HepG2 (cell line): ENCODE measurements around the gene HENMT1. TPM values are rescaled to one million over a fixed set of nuclear protein-coding genes. Genes with fewer than 3 reads are reported as not detected.

ENCODE experiments used
- ATAC-seq: fragments of 200-7000 bp; cut with Tn5 transposase; 3 replicates; pipeline ENCODE4 v1.9.1; 2020; ENCODE audit warnings: mild to moderate bottlenecking, moderate library complexity
- BruUV-seq: library from RNA; stranded (reverse); fragments of 400-500 nt; replicated peaks from 2 replicates; lab custom pipeline; 2021; lab: Mats Ljungman, UMichigan
- CTCF ChIA-PET: fragments of 300-600 bp; formaldehyde crosslinking; extraction: SDS; loops from one replicate; lab custom pipeline; 2021; ENCODE audit warnings: low total read pairs, inconsistent platforms, low intra/inter-chr PET ratio; lab: Yijun Ruan, JAX
- POLR2A ChIA-PET: fragments of 350-600 bp; sonication (Branson Sonifier 250); formaldehyde crosslinking; loops from one replicate; lab custom pipeline; 2020; ENCODE audit warnings: antibody characterized with exemption, inconsistent platforms; lab: Yijun Ruan, JAX
- DNase-seq: peaks from one replicate; pipeline ENCODE4 v3.0.0-alpha.2; 2015; ENCODE audit warnings: low spot score
- FAIRE-seq: peaks from 3 replicates; lab custom pipeline; 2011; peaks lifted over from hg19 to GRCh38; lab: Jason Lieb, UNC
- H2AFZ ChIP-seq: one replicate; pipeline ENCODE4 v1.6.1; 2011; ENCODE audit warnings: low read length, inconsistent platforms
- H3K27ac ChIP-seq: fragments of 300-600 bp; 3 replicates; pipeline ENCODE4 v1.8.0; 2011; ENCODE audit warnings: mixed run types, mild to moderate bottlenecking, mixed read lengths, low read length, inconsistent platforms; ENCODE audit not compliant: insufficient read depth; ENCODE audit errors: extremely low read length
- H3K27me3 ChIP-seq, 2 experiments: fragments of 200-600 bp in 1 of 2; 2 replicates in 1 of 2; 3 replicates in 1 of 2; pipeline versions ENCODE4 v1.6.0 to v1.8.0; 2011; ENCODE audit warnings: low read length in 2 of 2, mild to moderate bottlenecking in 2 of 2, moderate library complexity in 2 of 2, inconsistent platforms in 1 of 2; ENCODE audit not compliant: insufficient read depth in 2 of 2, control insufficient read depth in 1 of 2
- H3K36me3 ChIP-seq, 2 experiments: fragments of 200-600 bp in 1 of 2; replicated peaks in 1 of 2; 2 replicates in 1 of 2; 3 replicates in 1 of 2; pipeline versions ENCODE4 v1.5.1 to v1.8.0; 2011; ENCODE audit warnings: low read length in 2 of 2, inconsistent platforms in 1 of 2; ENCODE audit not compliant: insufficient read depth in 2 of 2, control insufficient read depth in 1 of 2
- H3K4me1 ChIP-seq: 2 replicates; pipeline ENCODE4 v1.5.1; 2012; ENCODE audit warnings: low read length, inconsistent platforms; ENCODE audit not compliant: insufficient read depth
- H3K4me2 ChIP-seq: 2 replicates; pipeline ENCODE4 v1.6.0; 2011; ENCODE audit warnings: low read depth, low read length, inconsistent platforms
- H3K4me3 ChIP-seq, 3 experiments: fragments of 200-600 bp in 1 of 3; sonication (generic), shearing (Covaris generic) in 1 of 3; replicated peaks in 1 of 3; 2 replicates each; pipeline ENCODE4 v1.5.1; 2011 to 2016; ENCODE audit warnings: low read length in 3 of 3, inconsistent platforms in 2 of 3, low read depth in 2 of 3, mild to moderate bottlenecking in 2 of 3, control low read depth in 1 of 3, mixed read lengths in 1 of 3; ENCODE audit not compliant: insufficient read depth in 1 of 3
- H3K79me2 ChIP-seq: one replicate; pipeline ENCODE4 v1.6.1; 2011; ENCODE audit warnings: low read length, inconsistent platforms; ENCODE audit not compliant: insufficient read depth
- H3K9ac ChIP-seq: 2 replicates; pipeline ENCODE4 v1.6.0; 2011; ENCODE audit warnings: mild to moderate bottlenecking, low read depth, low read length, inconsistent platforms; ENCODE audit not compliant: insufficient read depth
- H3K9me3 ChIP-seq: 2 replicates; pipeline ENCODE4 v1.5.1; 2012; ENCODE audit warnings: mild to moderate bottlenecking, low read length
- H4K20me1 ChIP-seq: 2 replicates; pipeline ENCODE4 v1.6.0; 2011; ENCODE audit warnings: inconsistent platforms, mild to moderate bottlenecking, low read length, moderate library complexity; ENCODE audit not compliant: insufficient read depth
- CBX5 ChIP-seq: sonication (generic); formaldehyde crosslinking; IDR thresholded peaks from 2 replicates; pipeline ENCODE4 v1.4.0; 2020; ENCODE audit warnings: missing genetic modification reagents, borderline replicate concordance
- ESRRA ChIP-seq: sonication (generic); formaldehyde crosslinking; IDR thresholded peaks from 2 replicates; pipeline ENCODE4 v1.5.1; 2020; ENCODE audit warnings: mild to moderate bottlenecking, low read depth, missing genetic modification reagents
- MTERF4 ChIP-seq: sonication (generic); formaldehyde crosslinking; IDR thresholded peaks from 2 replicates; pipeline ENCODE4 v1.8.0; 2023; ENCODE audit warnings: mild to moderate bottlenecking, missing genetic modification reagents
- NR3C1 ChIP-seq: sonication (generic); formaldehyde crosslinking; IDR thresholded peaks from 2 replicates; pipeline ENCODE4 v1.4.0; 2020; ENCODE audit warnings: missing genetic modification reagents
- RARA ChIP-seq: IDR thresholded peaks from 2 replicates; pipeline ENCODE4 v1.6.1; 2016; ENCODE audit warnings: missing genetic modification reagents, missing compliant biosample characterization
- SNAPC2 ChIP-seq: sonication (generic); formaldehyde crosslinking; IDR thresholded peaks from 2 replicates; pipeline ENCODE4 v1.8.1; 2022; ENCODE audit warnings: mild to moderate bottlenecking, missing genetic modification reagents
- SNAPC5 ChIP-seq: sonication (generic); formaldehyde crosslinking; IDR thresholded peaks from 2 replicates; pipeline ENCODE4 v1.8.1; 2023; ENCODE audit warnings: mild to moderate bottlenecking, missing genetic modification reagents, borderline replicate concordance
- ZBED4 ChIP-seq: sonication (generic); formaldehyde crosslinking; IDR thresholded peaks from 2 replicates; pipeline ENCODE4 v1.4.0; 2020; ENCODE audit warnings: missing genetic modification reagents, borderline replicate concordance
- ZBTB26 ChIP-seq: IDR thresholded peaks from 2 replicates; pipeline ENCODE4 v1.6.1; 2016; ENCODE audit warnings: missing compliant biosample characterization, missing genetic modification reagents, borderline replicate concordance
- ZFP62 ChIP-seq: sonication (generic); formaldehyde crosslinking; IDR thresholded peaks from 2 replicates; pipeline ENCODE4 v1.4.0; 2020; ENCODE audit warnings: missing genetic modification reagents
- ZNF256 ChIP-seq: sonication (generic); formaldehyde crosslinking; conservative IDR thresholded peaks from 2 replicates; pipeline ENCODE4 v1.4.0; 2020; ENCODE audit warnings: missing genetic modification reagents
- ZNF280D ChIP-seq: sonication (generic); formaldehyde crosslinking; IDR thresholded peaks from 2 replicates; pipeline ENCODE4 v1.5.1; 2020; ENCODE audit warnings: mild to moderate bottlenecking, missing genetic modification reagents
- WGBS: methylation state at CpG from one replicate; pipeline ENCODE4 v1.1.6; 2017; ENCODE audit warnings: low lambda C conversion rate; 5-methylcytosine and 5-hydroxymethylcytosine counted together
- in situ Hi-C: cut with HindIII; loops from 2 replicates; pipeline ENCODE4 v1.10.0; 2017; ENCODE audit warnings: low pct_unique_long_range_greater_than_20kb; ENCODE audit not compliant: extremely low pct_ligation_motif_present
- intact Hi-C: fragments of 100-400 bp; cut with micrococcal nuclease; formaldehyde crosslinking; loops from one replicate; pipeline ENCODE4 v1.10.0; 2022; ENCODE audit not compliant: unreplicated experiment
- polyA plus RNA-seq, 8 experiments: library from polyadenylated mRNA; depleted of rRNA in 3 of 8; stranded (reverse) in 7 of 8; unstranded in 1 of 8; fragments of >200 nt; fragmentation: Illumina TruSeq in 4 of 8; extraction: Trizol in 4 of 8; gene quantifications; 2 replicates each; pipeline versions ENCODE4 v1.2.1 to v1.2.3, GENCODE V29; 2011 to 2016; ENCODE audit warnings: low read depth in 4 of 8, missing spikeins in 1 of 8, mixed read lengths in 1 of 8; ENCODE audit not compliant: insufficient read depth in 1 of 8
- total RNA-seq, 5 experiments: library from RNA; depleted of rRNA; stranded (reverse); fragments of >200 nt; fragmentation: Illumina TruSeq; extraction: Trizol; gene quantifications; 2 replicates each; pipeline ENCODE4 v1.2.3, GENCODE V29; 2016; ENCODE audit warnings: low read depth in 1 of 5

HENMT1 gene
- total and polyA plus RNA-seq, 2 of the 13 experiments (the other 11 are each of a cell fraction or from before 2014, with no cell fraction given) = not detected

GRCh38 chr1:108609483-108610049, 51.3 kb downstream of the HENMT1 start:
- Histone ChIP-seq H3K27me3 (no peaks in the 10 kb centered on the region), H4K20me1 (no peaks in the 10 kb centered on the region), H3K79me2 (no peaks in the 10 kb centered on the region), H2AFZ (no peak overlapping the region), H3K36me3 (no peaks in the 10 kb centered on the region), H3K27ac (no peak overlapping the region), H3K4me2 (no peak overlapping the region), H3K4me1 (no peaks in the 10 kb centered on the region), H3K9ac (no peak overlapping the region), H3K4me3 (no peak overlapping the region), H3K9me3 (no peaks in the 10 kb centered on the region)
- no peak for ATAC-seq
- intact Hi-C loops = no loop called here
- FAIRE-seq = no peak
- no TSS peak for BruUV-seq
- CTCF ChIA-PET = no interaction called here
- 64% methylated on average over 11 of the region's 11 CpGs for WGBS
- in situ Hi-C loops = no loop called here
- TF ChIP-seq ZNF280D = no peak
- no peak for TF ChIP-seq ZBED4
- no peak for TF ChIP-seq CBX5 (CRISPR knock-in tag)
- no peak for TF ChIP-seq SNAPC5 (CRISPR knock-in tag)
- no peak for TF ChIP-seq ZFP62
- TF ChIP-seq ZBTB26 (CRISPR knock-in tag) = no peak
- TF ChIP-seq NR3C1 = no peak
- TF ChIP-seq ZNF256 (CRISPR knock-in tag) = no peak
- TF ChIP-seq RARA = no peak
- no peak for TF ChIP-seq MTERF4 (CRISPR knock-in tag)
- no peak for TF ChIP-seq SNAPC2 (CRISPR knock-in tag)
- TF ChIP-seq ESRRA (CRISPR knock-in tag) = no peak
- POLR2A ChIA-PET = no interaction called here
- no peak for DNase-seq
